B cell (primary cell): Measurements from ENCODE around the gene CEL. TPM values are rescaled to one million over a fixed set of nuclear protein-coding genes. Genes with fewer than 3 reads are reported as not detected.

ENCODE experiments used
- ATAC-seq: fragments of 200-7000 bp; cut with Tn5 transposase; one replicate; pipeline ENCODE4 v1.10.0; 2021; ENCODE audit warnings: low read depth, mild to moderate bottlenecking, moderate number of reproducible peaks, moderate library complexity
- CTCF ChIA-PET: fragments of 350-600 bp; sonication (Branson Sonifier 250); formaldehyde crosslinking; loops from one replicate; lab custom pipeline; 2021; ENCODE audit warnings: antibody characterized with exemption, inconsistent platforms; lab: Charles Lee
- POLR2A ChIA-PET: fragments of 350-600 bp; sonication (Branson Sonifier 250); formaldehyde crosslinking; loops from one replicate; lab custom pipeline; 2021; ENCODE audit warnings: antibody characterized with exemption; lab: Charles Lee
- DNase-seq: peaks from one replicate; pipeline ENCODE4 v3.0.0; 2013
- H2AFZ ChIP-seq: 2 replicates; pipeline ENCODE4 v1.6.1; 2012; ENCODE audit warnings: mild to moderate bottlenecking, low read depth, low read length; ENCODE audit not compliant: insufficient read depth, poor library complexity, severe bottlenecking
- H3K27ac ChIP-seq, 2 donors: 1 replicate in 1 of 2; 2 replicates in 1 of 2; pipeline ENCODE4 v1.5.1; 2012 to 2013; ENCODE audit warnings: low read length in 2 of 2, mild to moderate bottlenecking in 2 of 2, moderate library complexity in 1 of 2
- H3K27me3 ChIP-seq, 4 experiments: fragments of 200-600 bp in 1 of 4; sonication (generic) in 1 of 4; replicated peaks in 1 of 4; 1 replicate in 2 of 4; 2 replicates in 2 of 4; pipeline versions ENCODE4 v1.6.1 to v1.7.0; 2013 to 2016; ENCODE audit warnings: low read length in 3 of 4, mild to moderate bottlenecking in 2 of 4, mixed read lengths in 1 of 4, moderate library complexity in 1 of 4; ENCODE audit not compliant: insufficient read depth in 4 of 4, control insufficient read depth in 3 of 4; ENCODE audit errors: control extremely low read depth in 1 of 4
- H3K36me3 ChIP-seq, 2 experiments: replicated peaks in 1 of 2; 1 replicate in 1 of 2; 2 replicates in 1 of 2; pipeline versions ENCODE4 v1.6.1 to v1.7.1; 2013; ENCODE audit warnings: low read length in 1 of 2; ENCODE audit not compliant: insufficient read depth in 2 of 2, control insufficient read depth in 1 of 2; ENCODE audit errors: control extremely low read depth in 1 of 2, extremely low read depth in 1 of 2
- H3K4me1 ChIP-seq, 2 donors: fragments of 200-600 bp in 1 of 2; sonication (generic) in 1 of 2; 1 replicate in 1 of 2; 2 replicates in 1 of 2; pipeline versions ENCODE4 v1.5.1 to v1.6.1; 2013 to 2017; ENCODE audit warnings: low read length in 2 of 2; ENCODE audit not compliant: control insufficient read depth in 2 of 2, insufficient read depth in 2 of 2
- H3K4me2 ChIP-seq: replicated peaks from 2 replicates; pipeline ENCODE3; 2012; ENCODE audit warnings: mild to moderate bottlenecking, low read depth, low read length; ENCODE audit not compliant: poor library complexity, severe bottlenecking
- H3K4me3 ChIP-seq, 5 experiments: fragments of 200-600 bp in 1 of 5; sonication (generic) in 1 of 5; 1 replicate in 3 of 5; 2 replicates in 2 of 5; pipeline versions ENCODE4 v1.5.1 to v1.7.0; 2011 to 2016; ENCODE audit warnings: low read length in 4 of 5, mild to moderate bottlenecking in 4 of 5, low read depth in 2 of 5, control low read depth in 1 of 5, moderate library complexity in 1 of 5; ENCODE audit not compliant: insufficient read depth in 1 of 5; ENCODE audit errors: control extremely low read depth in 1 of 5, extremely low read depth in 1 of 5
- H3K79me2 ChIP-seq: fragments of 200-600 bp; sonication (generic); one replicate; pipeline ENCODE4 v1.6.0; 2016; ENCODE audit warnings: low read length; ENCODE audit not compliant: control insufficient read depth, insufficient read depth
- H3K9ac ChIP-seq: fragments of 200-600 bp; sonication (generic); 2 replicates; pipeline ENCODE4 v1.6.1; 2017; ENCODE audit warnings: mild to moderate bottlenecking, low read length, moderate library complexity
- H3K9me3 ChIP-seq, 3 donors: one replicate each; pipeline versions ENCODE4 v1.6.1 to v1.7.1; 2013; ENCODE audit warnings: low read length in 2 of 3; ENCODE audit not compliant: control insufficient read depth in 2 of 3, insufficient read depth in 1 of 3; ENCODE audit errors: control extremely low read depth in 1 of 3
- H4K20me1 ChIP-seq: 2 replicates; pipeline ENCODE4 v1.6.0; 2012; ENCODE audit warnings: mild to moderate bottlenecking, low read length; ENCODE audit not compliant: insufficient read depth, control insufficient read depth, poor library complexity, severe bottlenecking
- H3K27ac Mint-ChIP-seq: one replicate; pipeline ENCODE4 v1.8.0; 2021; ENCODE audit warnings: mixed read lengths
- H3K27me3 Mint-ChIP-seq: one replicate; pipeline ENCODE4 v1.8.0; 2021; ENCODE audit warnings: mixed read lengths
- H3K4me1 Mint-ChIP-seq: one replicate; pipeline ENCODE4 v1.8.0; 2021; ENCODE audit warnings: mixed read lengths
- H3K4me3 Mint-ChIP-seq: one replicate; pipeline ENCODE4 v1.8.0; 2021; ENCODE audit warnings: mixed read lengths
- H3K9me3 Mint-ChIP-seq: one replicate; pipeline ENCODE4 v1.8.0; 2022; ENCODE audit warnings: mixed read lengths; ENCODE audit not compliant: insufficient read depth
- EZH2 ChIP-seq: IDR thresholded peaks from 2 replicates; pipeline ENCODE4 v1.6.1; 2012; ENCODE audit warnings: borderline replicate concordance, low read depth, mild to moderate bottlenecking, moderate library complexity, low read length; ENCODE audit not compliant: insufficient read depth, poor library complexity, severe bottlenecking
- WGBS: methylation state at CpG from one replicate; pipeline ENCODE4 v1.1.5; 2013; ENCODE audit warnings: missing lambda C conversion rate; ENCODE audit not compliant: insufficient coverage; 5-methylcytosine and 5-hydroxymethylcytosine counted together
- intact Hi-C: fragments of 100-400 bp; cut with micrococcal nuclease; formaldehyde crosslinking; loops from one replicate; pipeline ENCODE4 v1.10.0; 2022
- polyA plus RNA-seq: library from polyadenylated mRNA; depleted of rRNA; stranded (reverse); fragments of >200 nt; gene quantifications from 2 replicates; pipeline ENCODE4 v1.2.3, GENCODE V29; 2012
- total RNA-seq, 2 donors: library from RNA; stranded (reverse); fragments of 120-200 nt in 1 of 2; gene quantifications; 1 replicate in 1 of 2; 2 replicates in 1 of 2; pipeline versions ENCODE4 v1.2.3 to v1.2.4, GENCODE V29; 2013 to 2022
- TF ChIP-seq, protein P1 (sequence below): fragments of 200-600 bp; IDR thresholded peaks from one replicate; pipeline ENCODE4 v1.8.0; 2022; ENCODE audit warnings: antibody characterized with exemption, mild to moderate bottlenecking

Gene CEL
- total and polyA plus RNA-seq, 2 donors (not counting 1 experiment from before 2014, with no cell fraction given), result 0.51 to 0.57 TPM

DNA sequence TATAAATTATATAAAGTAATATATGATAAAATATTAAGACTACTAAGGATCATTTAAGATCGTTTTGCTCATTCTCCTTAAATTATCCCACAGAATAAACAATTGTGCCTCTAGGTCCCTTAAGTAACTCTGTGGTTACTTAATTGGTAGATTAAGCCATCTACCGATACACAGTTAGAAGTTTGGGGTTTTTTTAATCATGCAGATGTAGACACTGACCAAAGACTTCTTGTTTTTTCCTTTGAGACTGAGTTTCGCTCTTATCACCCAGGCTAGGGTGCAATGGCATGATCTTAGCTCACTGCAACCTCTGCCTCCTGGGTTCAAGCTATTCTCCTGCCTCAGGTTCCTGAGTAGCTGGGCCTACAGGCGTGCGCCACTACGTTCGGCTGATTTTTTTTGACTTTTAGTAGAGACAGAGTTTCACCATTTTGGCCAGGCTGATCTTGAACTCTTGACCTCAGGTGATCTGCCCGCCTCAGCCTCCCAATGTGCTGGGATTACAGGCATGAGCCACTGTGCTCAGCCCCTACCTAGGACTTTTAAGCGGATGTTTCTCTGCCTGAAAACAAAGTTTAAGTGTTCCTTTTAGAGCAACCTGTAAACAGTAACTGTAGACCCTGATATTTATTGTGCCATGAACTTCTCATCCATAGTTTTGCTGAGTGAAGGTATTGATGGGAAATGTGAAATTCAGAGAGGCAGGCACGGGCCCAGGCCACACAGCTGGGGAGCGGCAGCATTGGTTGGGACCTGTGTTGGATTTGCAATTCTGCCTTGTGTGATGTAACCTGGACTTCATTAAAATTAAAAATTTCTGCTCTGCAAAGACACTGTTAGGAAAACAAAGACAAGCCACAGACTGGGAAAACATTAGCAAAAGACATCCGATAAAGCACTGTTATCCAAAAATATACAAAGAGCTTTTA is 11.6 kb downstream of the CEL start:
- Histone ChIP-seq H3K79me2 (no peaks in the 10 kb centered on the region), H3K27ac (no peak overlapping the region), H2AFZ (no peak overlapping the region), H3K9ac (no peak overlapping the region), H3K4me2 (no peak overlapping the region), H4K20me1 (no peaks in the 10 kb centered on the region), H3K36me3 (no peaks in the 10 kb centered on the region), H3K4me3 (no peak overlapping the region), H3K9me3 (no peaks in the 10 kb centered on the region), H3K4me1 (no peaks in the 10 kb centered on the region), H3K27me3 (peaks cover 0 to 3% (median 0%) of the 10 kb centered on the region in 4 experiments)
- H3K4me1 Mint-ChIP-seq, result no peaks in the 10 kb centered on the region
- ChIA-PET CTCF (interaction anchor here (0.6 to 1.4 kb wide), 2 partner anchors 29 to 67 kb away, joined by 4 to 5 read pairs; no protein-coding TSS in a partner anchor), POLR2A (no interaction called here)
- H3K9me3 Mint-ChIP-seq, result no peaks in the 10 kb centered on the region
- no peak for DNase-seq
- 98% methylated on average over 9 of the region's 12 CpGs for WGBS
- no peak for TF ChIP-seq EZH2
- TF ChIP-seq, protein P1, sequence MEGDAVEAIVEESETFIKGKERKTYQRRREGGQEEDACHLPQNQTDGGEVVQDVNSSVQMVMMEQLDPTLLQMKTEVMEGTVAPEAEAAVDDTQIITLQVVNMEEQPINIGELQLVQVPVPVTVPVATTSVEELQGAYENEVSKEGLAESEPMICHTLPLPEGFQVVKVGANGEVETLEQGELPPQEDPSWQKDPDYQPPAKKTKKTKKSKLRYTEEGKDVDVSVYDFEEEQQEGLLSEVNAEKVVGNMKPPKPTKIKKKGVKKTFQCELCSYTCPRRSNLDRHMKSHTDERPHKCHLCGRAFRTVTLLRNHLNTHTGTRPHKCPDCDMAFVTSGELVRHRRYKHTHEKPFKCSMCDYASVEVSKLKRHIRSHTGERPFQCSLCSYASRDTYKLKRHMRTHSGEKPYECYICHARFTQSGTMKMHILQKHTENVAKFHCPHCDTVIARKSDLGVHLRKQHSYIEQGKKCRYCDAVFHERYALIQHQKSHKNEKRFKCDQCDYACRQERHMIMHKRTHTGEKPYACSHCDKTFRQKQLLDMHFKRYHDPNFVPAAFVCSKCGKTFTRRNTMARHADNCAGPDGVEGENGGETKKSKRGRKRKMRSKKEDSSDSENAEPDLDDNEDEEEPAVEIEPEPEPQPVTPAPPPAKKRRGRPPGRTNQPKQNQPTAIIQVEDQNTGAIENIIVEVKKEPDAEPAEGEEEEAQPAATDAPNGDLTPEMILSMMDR, result no peak
- intact Hi-C loops, result no loop called here
- H3K4me3 Mint-ChIP-seq, result no peak overlapping the region
- ATAC-seq, result no peak
- H3K27me3 Mint-ChIP-seq, result no peaks in the 10 kb centered on the region
- H3K27ac Mint-ChIP-seq, result no peak overlapping the region

DNA sequence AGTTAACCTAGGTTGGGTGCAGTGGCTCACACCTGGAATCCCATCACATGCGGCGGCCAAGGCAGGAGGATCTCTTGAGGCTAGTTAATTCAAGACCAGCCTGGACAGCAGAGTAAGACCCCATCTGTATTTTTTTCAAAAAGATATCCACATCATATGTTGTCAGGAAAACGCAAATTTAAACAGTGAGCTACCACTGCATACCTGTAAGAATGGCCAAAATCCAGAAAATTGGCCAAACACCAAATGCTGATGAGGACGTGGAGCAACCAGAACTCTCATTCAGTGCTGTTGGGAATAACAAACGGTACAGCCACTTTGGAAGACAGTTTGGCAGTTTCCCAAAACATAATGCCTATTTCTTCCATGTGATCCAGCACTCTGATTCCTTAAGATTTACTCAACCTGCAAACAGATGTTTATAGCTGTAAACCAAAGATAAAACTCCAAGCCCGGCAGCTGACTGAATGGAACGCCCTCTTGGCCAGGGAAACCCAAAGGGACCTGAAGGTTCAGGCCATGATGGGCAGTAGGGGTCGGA is 12.4 kb downstream of the CEL start:
- H3K27ac Mint-ChIP-seq, result no peak overlapping the region
- Histone ChIP-seq H3K4me3 (no peak overlapping the region), H3K9ac (no peak overlapping the region), H3K36me3 (no peaks in the 10 kb centered on the region), H2AFZ (no peak overlapping the region), H3K4me1 (no peaks in the 10 kb centered on the region), H3K4me2 (no peak overlapping the region), H3K27ac (no peak overlapping the region), H3K79me2 (no peaks in the 10 kb centered on the region), H3K9me3 (no peaks in the 10 kb centered on the region), H3K27me3 (peaks cover 0 to 3% (median 0%) of the 10 kb centered on the region in 4 experiments), H4K20me1 (no peaks in the 10 kb centered on the region)
- ChIA-PET CTCF (interaction anchor here (1.4 to 2.0 kb wide), 2 partner anchors 28 to 53 kb away, joined by 5 read pairs; no protein-coding TSS in a partner anchor), POLR2A (no interaction called here)
- no peaks in the 10 kb centered on the region for H3K27me3 Mint-ChIP-seq
- intact Hi-C loops, result no loop called here
- no peaks in the 10 kb centered on the region for H3K9me3 Mint-ChIP-seq
- WGBS, result 96% methylated on average over 5 of the region's 8 CpGs
- ATAC-seq, result no peak
- H3K4me1 Mint-ChIP-seq, result no peaks in the 10 kb centered on the region
- TF ChIP-seq, protein P1, result no peak
- no peak for TF ChIP-seq EZH2
- no peak for DNase-seq
- no peak overlapping the region for H3K4me3 Mint-ChIP-seq
